ENCODE measurements around the gene KCNJ5.

Gene KCNJ5

GRCh38 chr11:128947773-128948172 is 56.6 kb downstream of the KCNJ5 start:
- no peak for DNase-seq (ENCODE audit: low read depth in 4 of 4, low spot score in 1 of 4)

DNA sequence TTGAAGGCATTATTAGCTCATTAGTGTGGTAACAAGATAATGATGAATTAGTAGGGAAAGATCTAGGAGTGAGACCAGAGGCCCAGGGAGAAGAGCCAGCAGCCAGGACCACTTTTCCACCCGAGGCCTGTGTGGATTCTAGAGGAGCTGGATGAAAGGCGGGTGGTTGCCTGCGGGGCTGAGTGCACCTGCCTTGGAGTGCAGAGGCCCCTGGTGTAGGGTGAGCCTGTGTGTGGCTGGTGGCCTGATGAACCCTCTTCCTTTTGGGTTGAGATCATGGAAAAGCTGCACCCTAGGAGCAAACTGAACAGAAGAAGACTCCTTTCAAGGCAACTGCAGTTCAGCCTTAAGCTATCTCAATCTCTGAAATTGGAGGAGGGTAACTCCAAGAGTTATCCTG is 57.4 kb downstream of the KCNJ5 start:
- no peak for DNase-seq (ENCODE audit: low read depth in 4 of 4, low spot score in 1 of 4)

GRCh38 chr11:128949791-128950454 is 58.8 kb downstream of the KCNJ5 start:
- no peak for DNase-seq (ENCODE audit: low read depth in 4 of 4, low spot score in 1 of 4)

- no peak for DNase-seq (ENCODE audit: low read depth in 4 of 4, low spot score in 1 of 4)
Measured at GRCh38 chr11:128953151-128953550, 62.0 kb downstream of the KCNJ5 start.

- DNase-seq (ENCODE audit: low read depth in 4 of 4, low spot score in 1 of 4) = no peak
Measured at GRCh38 chr11:128955636-128956035, 64.5 kb downstream of the KCNJ5 start.

GRCh38 chr11:128956401-128957201 is 65.4 kb downstream of the KCNJ5 start:
- DNase-seq (ENCODE audit: low read depth in 4 of 4, low spot score in 1 of 4) = no peak

DNA sequence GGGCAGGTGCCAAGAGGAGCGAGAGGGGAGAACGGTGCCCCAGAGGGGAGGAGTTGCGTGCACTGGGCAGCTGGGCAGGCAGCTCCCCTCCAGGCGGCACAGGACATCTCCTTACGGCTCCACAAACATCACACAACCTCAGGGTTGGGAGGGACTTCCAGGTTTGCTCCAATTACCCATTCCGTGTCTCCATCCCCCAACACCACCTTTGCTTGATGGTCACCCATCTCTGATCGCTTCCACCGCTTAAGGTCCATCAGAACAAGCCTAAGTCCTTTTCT is 66.0 kb downstream of the KCNJ5 start:
- no peak for DNase-seq (ENCODE audit: low read depth in 4 of 4, low spot score in 1 of 4)

GRCh38 chr11:128961645-128962044 is 70.5 kb downstream of the KCNJ5 start:
- no peak for DNase-seq (ENCODE audit: low read depth in 4 of 4, low spot score in 1 of 4)

GRCh38 chr11:128962896-128963295 is 71.7 kb downstream of the KCNJ5 start:
- no peak for DNase-seq (ENCODE audit: low read depth in 4 of 4, low spot score in 1 of 4)

DNA sequence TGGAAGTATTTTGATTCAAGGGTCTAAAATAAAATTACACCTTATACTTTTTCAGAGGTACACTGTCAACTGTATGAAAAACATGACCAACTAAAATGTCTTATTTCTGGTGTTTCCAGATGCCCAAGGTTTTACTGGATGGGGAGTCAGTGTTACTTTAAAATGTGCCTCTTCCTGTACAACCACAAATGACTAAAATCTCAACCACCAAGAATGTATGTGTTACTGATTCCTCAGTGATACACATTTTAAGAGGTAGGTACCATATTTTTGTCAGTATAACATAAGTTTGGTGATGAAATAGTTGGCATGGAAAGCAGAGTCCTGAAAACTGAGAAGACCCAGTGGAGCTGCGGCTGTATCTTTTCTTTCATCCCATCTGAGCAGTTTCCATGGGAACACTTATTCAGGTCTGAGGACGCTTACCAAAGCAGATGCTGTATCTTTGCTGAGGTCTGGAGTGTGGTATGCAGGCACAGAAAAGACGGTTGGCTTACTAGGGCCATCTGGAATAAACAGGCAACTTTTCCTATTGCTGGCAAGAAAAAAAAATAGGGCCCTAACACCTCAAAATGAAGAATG is 72.7 kb downstream of the KCNJ5 start:
- DNase-seq (ENCODE audit: low read depth in 4 of 4, low spot score in 1 of 4) = no peak

DNA sequence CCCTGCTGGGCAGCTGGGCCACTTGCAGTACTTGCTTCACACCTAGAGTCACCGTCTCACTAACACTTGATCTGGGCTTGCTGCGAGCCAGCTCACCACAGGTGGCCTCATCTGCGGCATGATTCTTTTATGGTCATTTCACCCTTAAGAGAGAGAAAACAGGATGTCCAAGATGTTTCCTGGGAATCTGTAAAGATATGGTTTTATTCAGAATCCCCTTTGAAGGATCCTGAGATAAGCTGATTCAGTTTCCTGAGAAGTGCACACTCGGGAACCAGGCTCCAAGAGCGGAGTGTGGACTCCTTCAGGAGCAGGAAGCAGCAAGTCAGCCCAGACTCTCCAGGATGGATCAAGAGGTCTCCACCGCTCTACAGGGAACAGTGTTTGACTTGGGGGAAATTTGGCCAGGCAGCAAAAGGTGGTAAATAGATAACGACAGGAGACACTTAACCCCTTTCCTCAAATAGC is 73.3 kb downstream of the KCNJ5 start:
- no peak for DNase-seq (ENCODE audit: low read depth in 4 of 4, low spot score in 1 of 4)

- DNase-seq (ENCODE audit: low read depth in 4 of 4, low spot score in 1 of 4) = no peak
Measured at GRCh38 chr11:128965485-128965884, 74.3 kb downstream of the KCNJ5 start.

DNA sequence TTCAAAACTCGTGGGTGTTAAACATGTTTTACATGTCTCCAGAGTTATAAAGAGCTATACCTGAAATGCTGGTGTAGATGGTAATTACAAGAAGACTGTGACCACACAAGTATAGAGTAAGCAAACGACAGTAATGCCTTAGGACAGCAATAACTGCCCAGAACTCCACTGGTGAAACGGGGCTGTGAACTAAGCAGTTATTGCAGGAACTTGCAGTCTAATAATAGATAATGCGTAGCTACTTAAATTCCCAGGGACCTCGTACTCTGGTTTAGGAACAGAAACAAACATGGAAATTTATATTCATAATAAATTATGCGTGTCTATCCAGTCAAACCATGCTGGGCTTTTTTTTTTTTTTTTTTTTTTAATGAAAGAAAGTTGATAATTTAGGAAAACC is 76.4 kb downstream of the KCNJ5 start:
- no peak for DNase-seq (ENCODE audit: low read depth in 4 of 4, low spot score in 1 of 4)

GRCh38 chr11:128968916-128969315 is 77.8 kb downstream of the KCNJ5 start:
- DNase-seq (ENCODE audit: low read depth in 4 of 4, low spot score in 1 of 4) = no peak

Measured in stimulated activated CD4-positive, alpha-beta T cell treated with anti-CD3 and anti-CD28 coated beads, Interleukin-1b, Interleukin-23, amount 100 ng/mL, for 24 hours (primary cell).